Keratinocyte (primary cell): Measurements from ENCODE around the gene MSI1. TPM values are rescaled to one million over a fixed set of nuclear protein-coding genes. Genes with fewer than 3 reads are reported as not detected.

Experiments
- DNase-seq: peaks from one replicate; pipeline ENCODE4 v3.0.0-alpha.2; 2011; ENCODE audit warnings: low read depth, missing footprints, low spot score
- FAIRE-seq: peaks from 2 replicates; lab custom pipeline; 2011; peaks lifted over from hg19 to GRCh38; lab: Jason Lieb, UNC
- H2AFZ ChIP-seq: 2 replicates; pipeline ENCODE4 v1.6.0; 2012; ENCODE audit warnings: low read length, control low read depth, inconsistent platforms; ENCODE audit not compliant: control insufficient read depth
- H3K27ac ChIP-seq: 2 replicates; pipeline ENCODE4 v1.5.1; 2011; ENCODE audit warnings: low read length; ENCODE audit not compliant: control insufficient read depth, insufficient read depth
- H3K27me3 ChIP-seq: 3 replicates; pipeline ENCODE4 v1.6.0; 2011; ENCODE audit warnings: low read length; ENCODE audit not compliant: control insufficient read depth, insufficient read depth; ENCODE audit errors: extremely low read depth
- H3K36me3 ChIP-seq, 2 experiments: 2 replicates in 1 of 2; 3 replicates in 1 of 2; pipeline ENCODE4 v1.5.1; 2011; ENCODE audit warnings: low read length in 2 of 2, mild to moderate bottlenecking in 1 of 2; ENCODE audit not compliant: control insufficient read depth in 2 of 2, insufficient read depth in 2 of 2; ENCODE audit errors: extremely low read depth in 1 of 2
- H3K4me1 ChIP-seq: 3 replicates; pipeline ENCODE4 v1.5.1; 2011; ENCODE audit warnings: low read length; ENCODE audit not compliant: control insufficient read depth, insufficient read depth; ENCODE audit errors: extremely low read depth
- H3K4me2 ChIP-seq: 3 replicates; pipeline ENCODE4 v1.6.0; 2011; ENCODE audit warnings: low read depth, low read length; ENCODE audit not compliant: control insufficient read depth, insufficient read depth; ENCODE audit errors: extremely low read depth
- H3K4me3 ChIP-seq, 3 experiments: fragments of 200-600 bp in 1 of 3; sonication (generic) in 1 of 3; 2 replicates in 2 of 3; 3 replicates in 1 of 3; pipeline ENCODE4 v1.5.1; 2011 to 2016; ENCODE audit warnings: low read length in 3 of 3, mild to moderate bottlenecking in 3 of 3, control low read depth in 2 of 3, inconsistent platforms in 1 of 3, low read depth in 1 of 3, mixed read lengths in 1 of 3, mixed run types in 1 of 3, moderate library complexity in 1 of 3; ENCODE audit not compliant: control insufficient read depth in 2 of 3, insufficient read depth in 2 of 3; ENCODE audit errors: extremely low read depth in 1 of 3
- H3K79me2 ChIP-seq: 2 replicates; pipeline ENCODE4 v1.6.0; 2012; ENCODE audit warnings: low read length; ENCODE audit not compliant: control insufficient read depth, insufficient read depth
- H3K9ac ChIP-seq: 3 replicates; pipeline ENCODE4 v1.6.0; 2011; ENCODE audit warnings: low read length; ENCODE audit not compliant: control insufficient read depth, insufficient read depth; ENCODE audit errors: extremely low read depth
- H3K9me1 ChIP-seq: 3 replicates; pipeline ENCODE4 v1.6.0; 2011; ENCODE audit warnings: low read length; ENCODE audit not compliant: control insufficient read depth, insufficient read depth; ENCODE audit errors: extremely low read depth
- H3K9me3 ChIP-seq: 2 replicates; pipeline ENCODE4 v1.5.1; 2012; ENCODE audit warnings: low read depth, low read length; ENCODE audit not compliant: control insufficient read depth
- H4K20me1 ChIP-seq: 3 replicates; pipeline ENCODE4 v1.6.0; 2011; ENCODE audit warnings: low read length; ENCODE audit not compliant: control insufficient read depth, insufficient read depth; ENCODE audit errors: extremely low read depth
- CTCF ChIP-seq, 3 experiments: IDR thresholded peaks in 1 of 3; conservative IDR thresholded peaks in 1 of 3; optimal IDR thresholded peaks in 1 of 3; 2 replicates in 2 of 3; 3 replicates in 1 of 3; pipeline versions ENCODE3 to v1.5.1; 2011; ENCODE audit warnings: low read length in 3 of 3, mild to moderate bottlenecking in 3 of 3, moderate library complexity in 2 of 3, control low read depth in 1 of 3, inconsistent platforms in 1 of 3; ENCODE audit not compliant: insufficient read depth in 2 of 3; ENCODE audit errors: extremely low read depth in 1 of 3
- EZH2 ChIP-seq: IDR thresholded peaks from one replicate; pipeline ENCODE4 v1.6.1; 2012; ENCODE audit warnings: inconsistent platforms, mild to moderate bottlenecking, low read length, moderate library complexity
- dilution Hi-C: fragments of 300-500 bp; cut with MboI; formaldehyde crosslinking; loops from one replicate; pipeline ENCODE4 v1.7.0; 2020; ENCODE audit warnings: low sequenced_read_pairs; ENCODE audit not compliant: extremely low pct_ligation_motif_present
- polyA plus RNA-seq, 5 experiments: library from polyadenylated mRNA; depleted of rRNA in 3 of 5; stranded (reverse) in 3 of 5; stranded (forward) in 1 of 5; unstranded in 1 of 5; fragments of >200 nt; gene quantifications; 1 replicate in 1 of 5; 2 replicates in 3 of 5; 3 replicates in 1 of 5; pipeline versions ENCODE4 v1.2.1 to v1.2.3, GENCODE V29; 2011 to 2012; ENCODE audit warnings: missing spikeins in 2 of 5, low read depth in 1 of 5, low replicate concordance in 1 of 5

The MSI1 gene
- polyA plus RNA-seq, 1 donor (not counting 4 experiments of a cell fraction or from before 2014, with no cell fraction given) = not detected

DNA sequence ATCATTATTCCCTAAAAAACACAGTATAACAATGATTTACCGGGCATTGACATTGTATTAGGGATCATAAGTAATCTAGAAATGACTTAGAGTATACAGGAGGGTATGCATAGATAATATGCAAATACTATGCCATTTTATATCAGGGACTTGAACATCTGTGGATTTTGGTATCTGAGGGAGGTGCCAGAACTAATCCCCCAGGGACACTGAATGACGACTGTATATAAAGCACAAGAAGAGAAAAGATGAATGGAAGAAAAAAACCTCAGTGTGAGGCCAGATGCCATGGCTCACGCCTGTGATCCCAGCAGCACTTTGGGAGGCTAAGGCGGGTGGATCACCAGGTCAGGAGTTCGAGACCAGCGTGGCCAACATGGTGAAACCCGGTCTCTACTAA is 43.5 kb upstream of the MSI1 start:
- FAIRE-seq (no peak), DNase-seq (no peak)
- TF ChIP-seq EZH2 (no peak), CTCF (optimal IDR thresholded peaks at IDR 0.05 in 1 of 3, IDR thresholded peaks at IDR 0.05 in 1 of 3, conservative IDR thresholded peaks at IDR 0.05 in 1 of 3; ENCODE audit: extremely low read depth in 1 of 3, insufficient read depth in 2 of 3, low read length in 3 of 3) (no peak)
- Histone ChIP-seq H3K4me2 (no peak overlapping the region), H3K4me1 (no peaks in the 10 kb centered on the region), H3K4me3 (no peak overlapping the region), H3K79me2 (no peaks in the 10 kb centered on the region), H2AFZ (no peak overlapping the region), H3K9me1 (no peaks in the 10 kb centered on the region), H3K36me3 (no peaks in the 10 kb centered on the region), H3K9ac (no peak overlapping the region), H4K20me1 (no peaks in the 10 kb centered on the region), H3K27ac (no peak overlapping the region), H3K9me3 (no peaks in the 10 kb centered on the region), H3K27me3 (no peaks in the 10 kb centered on the region)
- dilution Hi-C loops = no loop called here

DNA sequence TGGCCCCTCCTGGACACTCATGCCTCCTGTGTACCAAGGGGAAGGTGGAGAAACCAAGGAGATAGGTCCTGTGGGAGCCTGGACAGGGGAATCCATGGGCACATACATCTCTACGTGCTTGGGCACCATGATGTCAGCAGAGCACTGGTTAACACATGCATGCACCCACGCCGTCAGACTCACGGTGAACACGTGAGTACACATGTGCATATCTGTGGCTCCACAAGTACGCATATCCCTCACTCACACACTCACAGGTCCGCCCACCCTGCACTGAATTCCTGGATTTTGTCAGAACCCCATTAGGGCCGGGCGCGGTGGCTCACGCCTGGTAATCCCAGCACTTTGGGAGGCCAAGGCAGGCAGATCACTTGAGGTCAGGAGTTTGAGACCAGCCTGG is 39.8 kb upstream of the MSI1 start:
- Histone ChIP-seq H3K9ac (no peak overlapping the region), H3K27me3 (no peaks in the 10 kb centered on the region), H3K79me2 (no peaks in the 10 kb centered on the region), H3K4me3 (no peak overlapping the region), H3K4me2 (no peak overlapping the region), H3K9me3 (no peaks in the 10 kb centered on the region), H3K36me3 (no peaks in the 10 kb centered on the region), H3K9me1 (no peaks in the 10 kb centered on the region), H2AFZ (no peak overlapping the region), H4K20me1 (no peaks in the 10 kb centered on the region), H3K27ac (no peak overlapping the region), H3K4me1 (no peaks in the 10 kb centered on the region)
- DNase-seq (no peak), FAIRE-seq (no peak)
- TF ChIP-seq EZH2 (no peak), CTCF (optimal IDR thresholded peaks at IDR 0.05 in 1 of 3, IDR thresholded peaks at IDR 0.05 in 1 of 3, conservative IDR thresholded peaks at IDR 0.05 in 1 of 3; ENCODE audit: extremely low read depth in 1 of 3, insufficient read depth in 2 of 3, low read length in 3 of 3) (no peak)
- dilution Hi-C loops = no loop called here
